H54 (cell line): ENCODE data around the gene SUSD1.

Experiments
- DNase-seq: peaks from one replicate; pipeline ENCODE4 v3.0.0; 2011; ENCODE audit warnings: low spot score, mixed read lengths; ENCODE audit not compliant: insufficient read length
- FAIRE-seq: peaks from 3 replicates; lab custom pipeline; 2011; peaks lifted over from hg19 to GRCh38; lab: Jason Lieb, UNC
- POLR2A ChIP-seq: IDR thresholded peaks from 2 replicates; pipeline ENCODE4 v1.6.1; 2011; ENCODE audit warnings: low read depth, mild to moderate bottlenecking, low read length

The SUSD1 gene

GRCh38 chr9:112046181-112046580, 128.9 kb downstream of the SUSD1 start:
- DNase-seq (no peak), FAIRE-seq (peak; percentile 89)
- TF ChIP-seq POLR2A: no peak

GRCh38 chr9:112044881-112045280, 130.2 kb downstream of the SUSD1 start:
- TF ChIP-seq POLR2A: no peak
- DNase-seq (no peak), FAIRE-seq (peak; percentile 53)

GRCh38 chr9:112044186-112044585, 130.9 kb downstream of the SUSD1 start:
- no peak for TF ChIP-seq POLR2A
- no peak for DNase-seq
- FAIRE-seq: no peak

- no peak for TF ChIP-seq POLR2A
- DNase-seq (no peak), FAIRE-seq (no peak)
Measured at GRCh38 chr9:112043423-112043822, 131.7 kb downstream of the SUSD1 start.

GRCh38 chr9:112042769-112043168, 132.3 kb downstream of the SUSD1 start:
- DNase-seq (no peak), FAIRE-seq (peak; percentile 36)
- no peak for TF ChIP-seq POLR2A

GRCh38 chr9:112042244-112042638, 132.9 kb downstream of the SUSD1 start:
- FAIRE-seq: no peak
- TF ChIP-seq POLR2A: no peak

GRCh38 chr9:112041536-112042243, 133.4 kb downstream of the SUSD1 start:
- TF ChIP-seq POLR2A: no peak
- DNase-seq (peak; percentile 75), FAIRE-seq (peak; percentile 100)

More at GRCh38 chr9:112042244-112042638, 132.9 kb downstream of the SUSD1 start:
- no peak for DNase-seq

GRCh38 chr9:112041199-112041535, 133.9 kb downstream of the SUSD1 start:
- no peak for FAIRE-seq
- no peak for TF ChIP-seq POLR2A
- DNase-seq: no peak

GRCh38 chr9:112038017-112038408, 137.1 kb downstream of the SUSD1 start:
- no peak for DNase-seq
- no peak for TF ChIP-seq POLR2A
- no peak for FAIRE-seq

GRCh38 chr9:112037281-112038016, 137.6 kb downstream of the SUSD1 start:
- DNase-seq (no peak), FAIRE-seq (peak; percentile 90)
- TF ChIP-seq POLR2A: no peak

GRCh38 chr9:112035166-112035826, 139.8 kb downstream of the SUSD1 start:
- TF ChIP-seq POLR2A: no peak
- DNase-seq (no peak), FAIRE-seq (no peak)

GRCh38 chr9:112034216-112034611, 140.9 kb downstream of the SUSD1 start:
- peak; percentile 20 for FAIRE-seq
- DNase-seq: no peak
- TF ChIP-seq POLR2A: no peak

GRCh38 chr9:112033237-112034215, 141.6 kb downstream of the SUSD1 start:
- FAIRE-seq (peak; percentile 20), DNase-seq (no peak)
- TF ChIP-seq POLR2A: no peak

- FAIRE-seq (no peak), DNase-seq (no peak)
- TF ChIP-seq POLR2A: no peak
Measured at GRCh38 chr9:112032743-112033142, 142.4 kb downstream of the SUSD1 start.
